ENCODE data around the gene CCSAP.

Gene CCSAP

DNA sequence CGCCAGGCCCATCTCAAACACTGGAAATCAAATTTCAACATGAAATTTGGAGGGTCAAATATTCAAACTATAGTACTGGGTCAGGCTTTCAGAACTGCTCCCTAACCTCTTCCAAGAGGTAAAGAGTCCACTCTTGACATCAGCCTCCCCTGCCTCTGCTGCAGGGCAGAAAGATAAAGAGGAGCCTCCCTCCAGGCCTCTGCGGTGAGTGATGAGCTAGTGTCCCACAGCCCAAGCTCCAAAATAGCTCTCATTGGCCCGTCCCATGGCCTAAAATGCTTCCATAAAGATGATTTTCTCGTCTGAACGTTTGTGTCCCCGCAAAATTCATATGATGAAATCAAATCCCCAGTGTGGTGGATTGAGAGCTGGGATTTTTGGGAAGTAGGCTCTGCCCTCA, 33.7 kb upstream of the CCSAP start:
- no peaks in the 10 kb centered on the region for H4K20me1 ChIP-seq (ENCODE audit: insufficient read depth, low read length, poor library complexity, severe bottlenecking)
- no peaks in the 10 kb centered on the region for H3K9me2 ChIP-seq (replicated peaks; ENCODE audit: low read depth, low read length)
- no peak overlapping the region for H3K4me2 ChIP-seq (ENCODE audit: low read depth, low read length, poor library complexity, severe bottlenecking)
- H3F3A ChIP-seq (ENCODE audit: low read depth): no peaks in the 10 kb centered on the region
- H3K4me1 ChIP-seq (ENCODE audit: insufficient read depth, low read length, poor library complexity, severe bottlenecking): no peaks in the 10 kb centered on the region
- no peak overlapping the region for H3K4me3 ChIP-seq (ENCODE audit: low read length, poor library complexity, severe bottlenecking)
- H3K27me3 ChIP-seq (ENCODE audit: insufficient read depth, low read length, poor library complexity, severe bottlenecking): no peaks in the 10 kb centered on the region
- H3K36me3 ChIP-seq (ENCODE audit: insufficient read depth, low read length): no peaks in the 10 kb centered on the region
- H3K79me2 ChIP-seq (ENCODE audit: insufficient read depth, low read length): no peaks in the 10 kb centered on the region
- TF ChIP-seq, protein P1, sequence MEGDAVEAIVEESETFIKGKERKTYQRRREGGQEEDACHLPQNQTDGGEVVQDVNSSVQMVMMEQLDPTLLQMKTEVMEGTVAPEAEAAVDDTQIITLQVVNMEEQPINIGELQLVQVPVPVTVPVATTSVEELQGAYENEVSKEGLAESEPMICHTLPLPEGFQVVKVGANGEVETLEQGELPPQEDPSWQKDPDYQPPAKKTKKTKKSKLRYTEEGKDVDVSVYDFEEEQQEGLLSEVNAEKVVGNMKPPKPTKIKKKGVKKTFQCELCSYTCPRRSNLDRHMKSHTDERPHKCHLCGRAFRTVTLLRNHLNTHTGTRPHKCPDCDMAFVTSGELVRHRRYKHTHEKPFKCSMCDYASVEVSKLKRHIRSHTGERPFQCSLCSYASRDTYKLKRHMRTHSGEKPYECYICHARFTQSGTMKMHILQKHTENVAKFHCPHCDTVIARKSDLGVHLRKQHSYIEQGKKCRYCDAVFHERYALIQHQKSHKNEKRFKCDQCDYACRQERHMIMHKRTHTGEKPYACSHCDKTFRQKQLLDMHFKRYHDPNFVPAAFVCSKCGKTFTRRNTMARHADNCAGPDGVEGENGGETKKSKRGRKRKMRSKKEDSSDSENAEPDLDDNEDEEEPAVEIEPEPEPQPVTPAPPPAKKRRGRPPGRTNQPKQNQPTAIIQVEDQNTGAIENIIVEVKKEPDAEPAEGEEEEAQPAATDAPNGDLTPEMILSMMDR (conservative IDR thresholded peaks at IDR 0.05; ENCODE audit: low read length): no peak
- no peak for TF ChIP-seq EZH2phosphoT487 (IDR thresholded peaks at IDR 0.05; ENCODE audit: borderline replicate concordance)
- no peak overlapping the region for H2AFZ ChIP-seq (ENCODE audit: low read length)
- no peaks in the 10 kb centered on the region for H3K9me3 ChIP-seq (ENCODE audit: insufficient read depth, low read depth, low read length)
- H3K9ac ChIP-seq (ENCODE audit: low read depth, low read length, poor library complexity, severe bottlenecking): no peak overlapping the region

DNA sequence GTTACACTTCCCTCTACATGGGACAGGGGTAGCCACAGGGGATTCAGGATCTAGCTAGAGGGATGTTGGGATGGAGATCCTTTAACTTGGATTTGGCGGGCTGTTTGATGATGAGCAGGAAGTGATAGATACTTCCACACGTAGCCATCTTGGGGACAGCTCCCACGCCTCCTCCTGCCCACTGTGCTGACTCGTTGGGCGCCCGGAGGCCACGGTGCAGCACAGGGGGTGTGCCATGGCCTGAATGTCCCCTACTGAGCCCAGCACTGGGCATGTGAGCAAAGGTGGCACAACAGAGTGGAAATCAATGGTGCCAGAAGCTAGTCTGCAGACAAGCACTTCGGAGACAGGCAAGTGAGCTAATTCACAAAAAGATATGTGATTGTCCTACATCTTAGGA, 31.6 kb upstream of the CCSAP start:
- Histone ChIP-seq H4K20me1 (ENCODE audit: insufficient read depth, low read length, poor library complexity, severe bottlenecking) (no peaks in the 10 kb centered on the region), H3K4me2 (ENCODE audit: low read depth, low read length, poor library complexity, severe bottlenecking) (no peak overlapping the region), H3K9me3 (ENCODE audit: insufficient read depth, low read depth, low read length) (no peaks in the 10 kb centered on the region), H3K9ac (ENCODE audit: low read depth, low read length, poor library complexity, severe bottlenecking) (no peak overlapping the region), H3K9me2 (replicated peaks; ENCODE audit: low read depth, low read length) (no peaks in the 10 kb centered on the region), H3K4me1 (ENCODE audit: insufficient read depth, low read length, poor library complexity, severe bottlenecking) (no peaks in the 10 kb centered on the region), H3K4me3 (ENCODE audit: low read length, poor library complexity, severe bottlenecking) (no peak overlapping the region), H3F3A (ENCODE audit: low read depth) (no peaks in the 10 kb centered on the region), H3K79me2 (ENCODE audit: insufficient read depth, low read length) (no peaks in the 10 kb centered on the region), H3K27me3 (ENCODE audit: insufficient read depth, low read length, poor library complexity, severe bottlenecking) (no peaks in the 10 kb centered on the region), H3K36me3 (ENCODE audit: insufficient read depth, low read length) (no peaks in the 10 kb centered on the region), H2AFZ (ENCODE audit: low read length) (no peak overlapping the region)
- TF ChIP-seq, protein P1 (conservative IDR thresholded peaks at IDR 0.05; ENCODE audit: low read length): no peak
- no peak for TF ChIP-seq EZH2phosphoT487 (IDR thresholded peaks at IDR 0.05; ENCODE audit: borderline replicate concordance)

DNA sequence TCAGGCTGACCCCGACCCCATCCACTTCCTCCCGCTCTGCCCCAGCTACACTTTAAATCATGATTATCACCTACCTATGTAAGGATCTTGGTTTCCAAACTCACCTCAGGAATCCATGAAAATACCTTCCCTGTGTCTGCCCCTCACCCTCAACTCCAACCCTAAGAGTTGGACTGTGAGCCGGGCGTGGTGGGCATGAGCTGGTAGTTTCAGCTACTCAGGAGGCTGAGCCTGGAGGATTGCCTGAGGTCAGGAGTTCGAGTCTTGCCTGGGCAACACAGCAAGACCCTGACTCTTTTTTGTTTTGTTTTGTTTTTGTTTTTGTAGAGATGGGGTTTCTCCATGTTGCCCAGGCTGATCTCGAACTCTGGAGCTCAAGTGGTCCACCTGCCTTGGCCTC, 30.5 kb upstream of the CCSAP start:
- no peaks in the 10 kb centered on the region for H3K9me2 ChIP-seq (replicated peaks; ENCODE audit: low read depth, low read length)
- no peaks in the 10 kb centered on the region for H3F3A ChIP-seq (ENCODE audit: low read depth)
- H3K4me1 ChIP-seq (ENCODE audit: insufficient read depth, low read length, poor library complexity, severe bottlenecking): no peaks in the 10 kb centered on the region
- H3K9ac ChIP-seq (ENCODE audit: low read depth, low read length, poor library complexity, severe bottlenecking): no peak overlapping the region
- no peak for TF ChIP-seq EZH2phosphoT487 (IDR thresholded peaks at IDR 0.05; ENCODE audit: borderline replicate concordance)
- TF ChIP-seq, protein P1 (conservative IDR thresholded peaks at IDR 0.05; ENCODE audit: low read length): no peak
- H4K20me1 ChIP-seq (ENCODE audit: insufficient read depth, low read length, poor library complexity, severe bottlenecking): no peaks in the 10 kb centered on the region
- H3K4me2 ChIP-seq (ENCODE audit: low read depth, low read length, poor library complexity, severe bottlenecking): no peak overlapping the region
- no peaks in the 10 kb centered on the region for H3K36me3 ChIP-seq (ENCODE audit: insufficient read depth, low read length)
- H3K79me2 ChIP-seq (ENCODE audit: insufficient read depth, low read length): no peaks in the 10 kb centered on the region
- H3K27me3 ChIP-seq (ENCODE audit: insufficient read depth, low read length, poor library complexity, severe bottlenecking): no peaks in the 10 kb centered on the region
- no peak overlapping the region for H2AFZ ChIP-seq (ENCODE audit: low read length)
- no peaks in the 10 kb centered on the region for H3K9me3 ChIP-seq (ENCODE audit: insufficient read depth, low read depth, low read length)
- no peak overlapping the region for H3K4me3 ChIP-seq (ENCODE audit: low read length, poor library complexity, severe bottlenecking)

All from Loucy (cell line).